T-cell (primary cell): ENCODE data around the gene SCLY. TPM values are rescaled to one million over a fixed set of nuclear protein-coding genes. Genes with fewer than 3 reads are reported as not detected.

ENCODE experiments used
- total RNA-seq, 35 experiments: library from RNA in 6 of 35; stranded (reverse) in 6 of 35; fragments of 120-200 nt in 1 of 35; gene quantifications; one replicate each; pipeline versions ENCODE4 v1.2.1 to v1.2.4 and lab custom pipeline; 2013 to 2026

The SCLY gene
- total RNA-seq, 5 donors from 2014 or later (not counting 1 experiment from before 2014, with no cell fraction given) = 19.2 to 30.0 (median 25.2) TPM

Other genes with a start within 250 kb of the SCLY start
- gene RAMP1, start 201.4 kb upstream of the SCLY start, total RNA-seq = 1 to 10 TPM in 2 of 5 donors, under 1 TPM in 2, not detected in 1; 0.61 to 1.1 (median 0.95) TPM
- gene UBE2F, start 94.0 kb upstream of the SCLY start, total RNA-seq = 10 to 100 TPM; 35.1 to 53.6 (median 37.3) TPM
- gene ESPNL, start 39.3 kb downstream of the SCLY start, total RNA-seq = under 1 TPM in 3 of 5 donors, not detected in 2; 0.10 to 0.44 (median 0.25) TPM
- gene KLHL30, start 77.7 kb downstream of the SCLY start, total RNA-seq = not detected
- gene ERFE, start 98.0 kb downstream of the SCLY start, total RNA-seq = not detected
- gene ILKAP, start 142.7 kb downstream of the SCLY start, total RNA-seq = 100 to 1,000 TPM in 2 of 5 donors, 10 to 100 TPM in 3; 72.8 to 120 (median 76.3) TPM
- gene HES6, start 179.0 kb downstream of the SCLY start, total RNA-seq = 1 to 10 TPM; 1.7 to 3.6 (median 2.7) TPM
- 10 to 100 TPM in 4 of 5 donors, 1 to 10 TPM in 1; 9.3 to 24.5 (median 13.0) TPM for gene PER2, start 227.6 kb downstream of the SCLY start, total RNA-seq